Measurements from ENCODE around the gene C1orf174. TPM values are rescaled to one million over a fixed set of nuclear protein-coding genes. Genes with fewer than 3 reads are reported as not detected.

Gene C1orf174
- total and polyA plus RNA-seq, 12 donors: 7.5 to 13.4 (median 10.9) TPM

GRCh38 chr1:3928586-3928985 lies 28.5 kb upstream of the C1orf174 start:
- TF ChIP-seq, protein P1, sequence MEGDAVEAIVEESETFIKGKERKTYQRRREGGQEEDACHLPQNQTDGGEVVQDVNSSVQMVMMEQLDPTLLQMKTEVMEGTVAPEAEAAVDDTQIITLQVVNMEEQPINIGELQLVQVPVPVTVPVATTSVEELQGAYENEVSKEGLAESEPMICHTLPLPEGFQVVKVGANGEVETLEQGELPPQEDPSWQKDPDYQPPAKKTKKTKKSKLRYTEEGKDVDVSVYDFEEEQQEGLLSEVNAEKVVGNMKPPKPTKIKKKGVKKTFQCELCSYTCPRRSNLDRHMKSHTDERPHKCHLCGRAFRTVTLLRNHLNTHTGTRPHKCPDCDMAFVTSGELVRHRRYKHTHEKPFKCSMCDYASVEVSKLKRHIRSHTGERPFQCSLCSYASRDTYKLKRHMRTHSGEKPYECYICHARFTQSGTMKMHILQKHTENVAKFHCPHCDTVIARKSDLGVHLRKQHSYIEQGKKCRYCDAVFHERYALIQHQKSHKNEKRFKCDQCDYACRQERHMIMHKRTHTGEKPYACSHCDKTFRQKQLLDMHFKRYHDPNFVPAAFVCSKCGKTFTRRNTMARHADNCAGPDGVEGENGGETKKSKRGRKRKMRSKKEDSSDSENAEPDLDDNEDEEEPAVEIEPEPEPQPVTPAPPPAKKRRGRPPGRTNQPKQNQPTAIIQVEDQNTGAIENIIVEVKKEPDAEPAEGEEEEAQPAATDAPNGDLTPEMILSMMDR (IDR thresholded peaks at IDR 0.05): no peak
- Histone ChIP-seq H3K36me3 (no peaks in the 10 kb centered on the region), H3K9me3 (no peaks in the 10 kb centered on the region), H3K27me3 (peaks cover 0 to 56% (median 46%) of the 10 kb centered on the region in 7 donors), H3K4me3 (no peak overlapping the region), H3K4me1 (no peaks in the 10 kb centered on the region), H3K27ac (no peak overlapping the region)
- intact Hi-C loops (cut with DNase I): no loop called here
- WGBS, 2 donors: 56 to 58% methylated on average over 11 of the region's 11 CpGs
- no peak for ATAC-seq
- no peak for DNase-seq

GRCh38 chr1:3926956-3927355 lies 26.9 kb upstream of the C1orf174 start:
- peaks cover 0 to 54% (median 49%) of the 10 kb centered on the region in 7 donors for H3K27me3 ChIP-seq

GRCh38 chr1:3925762-3926161 lies 25.7 kb upstream of the C1orf174 start:
- H3K27ac ChIP-seq: no peak overlapping the region
- no peak overlapping the region for H3K4me3 ChIP-seq
- no peaks in the 10 kb centered on the region for H3K9me3 ChIP-seq
- 82 to 84% methylated on average over 8 of the region's 8 CpGs for WGBS, 2 donors
- TF ChIP-seq, protein P1 (IDR thresholded peaks at IDR 0.05): no peak
- no peak for DNase-seq
- H3K36me3 ChIP-seq: no peaks in the 10 kb centered on the region
- no peaks in the 10 kb centered on the region for H3K4me1 ChIP-seq
- H3K27me3 ChIP-seq: peaks cover 0 to 47% (median 39%) of the 10 kb centered on the region in 7 donors
- intact Hi-C loops (cut with DNase I): no loop called here
- ATAC-seq: no peak

More at GRCh38 chr1:3926956-3927355, 26.9 kb upstream of the C1orf174 start:
- intact Hi-C loops (cut with DNase I): no loop called here
- DNase-seq: no peak
- Histone ChIP-seq H3K27ac (no peak overlapping the region), H3K4me1 (no peaks in the 10 kb centered on the region), H3K4me3 (no peak overlapping the region), H3K9me3 (no peaks in the 10 kb centered on the region), H3K36me3 (no peaks in the 10 kb centered on the region)
- no peak for ATAC-seq
- TF ChIP-seq, protein P1 (IDR thresholded peaks at IDR 0.05): no peak

- Histone ChIP-seq H3K4me3 (no peak overlapping the region), H3K9me3 (no peaks in the 10 kb centered on the region), H3K27me3 (peaks cover 0 to 48% (median 39%) of the 10 kb centered on the region in 7 donors), H3K4me1 (no peaks in the 10 kb centered on the region), H3K27ac (no peak overlapping the region), H3K36me3 (no peaks in the 10 kb centered on the region)
- no peak for DNase-seq
- ATAC-seq: no peak
- TF ChIP-seq, protein P1 (IDR thresholded peaks at IDR 0.05): no peak
- 84 to 85% methylated on average over 12 of the region's 12 CpGs for WGBS, 2 donors
- intact Hi-C loops (cut with DNase I): no loop called here
These were observed 25.2 kb upstream of the C1orf174 start for GRCh38 chr1:3925256-3925655.

Data from heart right ventricle (tissue), 16 donors.